Vagina (tissue), 2 donors: Measurements from ENCODE around the gene CNR1.

Source experiments
- CTCF ChIP-seq, 3 experiments: fragments of 450-650 bp in 2 of 3; fragments of 200-600 bp in 1 of 3; sonication (generic) in 1 of 3; IDR thresholded peaks; one replicate each; pipeline ENCODE4 v1.5.1; 2017 to 2019; ENCODE audit warnings: antibody characterized with exemption in 3 of 3, mild to moderate bottlenecking in 2 of 3, moderate library complexity in 2 of 3
- POLR2A ChIP-seq, 2 donors: fragments of 450-650 bp; IDR thresholded peaks; one replicate each; pipeline ENCODE4 v1.6.1; 2017; ENCODE audit warnings: antibody characterized with exemption in 2 of 2, mild to moderate bottlenecking in 2 of 2, moderate library complexity in 2 of 2

DNA sequence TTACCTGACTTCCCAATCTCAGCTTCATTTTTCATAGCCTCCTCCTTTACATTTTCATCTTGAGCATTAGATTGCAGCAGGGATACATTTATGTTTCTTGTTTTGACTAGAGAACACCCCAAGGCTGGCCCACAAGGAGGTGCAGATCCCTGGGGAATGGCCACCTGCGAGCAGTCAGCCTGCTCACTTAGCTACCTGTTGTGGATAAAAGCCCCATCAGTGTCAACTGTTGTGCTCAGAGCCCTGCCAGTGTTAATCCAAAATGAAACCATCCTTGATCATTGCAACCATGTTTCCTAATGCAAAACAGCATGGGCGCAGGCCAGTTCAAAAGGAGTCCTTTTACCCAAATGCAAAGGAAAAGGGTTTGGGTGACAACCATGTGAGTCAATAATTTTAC is 50.8 kb downstream of the CNR1 start:
- TF ChIP-seq CTCF (IDR thresholded peaks at IDR 0.05): no peak
- TF ChIP-seq POLR2A (IDR thresholded peaks at IDR 0.05): no peak
